Islet precursor cell (in vitro differentiated cells): ENCODE results near the gene NOX5.
"Not testable (repeated sequence)": the region's sequence is repeated elsewhere in the genome, so short reads cannot be mapped to it uniquely, and the experiment has no call there.

Experiments
- DNase-seq: peaks from one replicate; pipeline ENCODE4 v3.0.0-alpha.2; 2018

The NOX5 gene

GRCh38 chr15:69060744-69061143 is 46.2 kb downstream of the NOX5 start:
- peak; percentile 18 for DNase-seq

GRCh38 chr15:69061414-69061842 is 46.9 kb downstream of the NOX5 start:
- no peak for DNase-seq

- peak; percentile 46 for DNase-seq
These were observed 50.2 kb downstream of the NOX5 start for GRCh38 chr15:69064649-69065048.

GRCh38 chr15:69066007-69066995 is 51.8 kb downstream of the NOX5 start:
- peak; percentile 16 for DNase-seq

- DNase-seq, result peak; percentile 29
These were observed 52.8 kb downstream of the NOX5 start for GRCh38 chr15:69067296-69067695.

- peak; percentile 18 for DNase-seq
These were observed 53.7 kb downstream of the NOX5 start for GRCh38 chr15:69068157-69068556.

GRCh38 chr15:69069290-69069689 is 54.8 kb downstream of the NOX5 start:
- not testable (repeated sequence) for DNase-seq

- peak; percentile 7 for DNase-seq
These were observed 55.5 kb downstream of the NOX5 start for GRCh38 chr15:69069996-69070395.

GRCh38 chr15:69070396-69070795 is 55.9 kb downstream of the NOX5 start:
- DNase-seq, result peak; percentile 2

- peak; percentile 25 for DNase-seq
These were observed 56.8 kb downstream of the NOX5 start for GRCh38 chr15:69071260-69071659.

GRCh38 chr15:69072906-69073305 is 58.4 kb downstream of the NOX5 start:
- peak; percentile 34 for DNase-seq

- peak; percentile 89 for DNase-seq
These were observed 59.7 kb downstream of the NOX5 start for GRCh38 chr15:69074001-69074842.

- no peak for DNase-seq
These were observed 60.3 kb downstream of the NOX5 start for GRCh38 chr15:69074843-69075224.

GRCh38 chr15:69075440-69075839 is 60.9 kb downstream of the NOX5 start:
- no peak for DNase-seq

- no peak for DNase-seq
These were observed 62.3 kb downstream of the NOX5 start for GRCh38 chr15:69076756-69077155.

GRCh38 chr15:69078638-69079037 is 64.1 kb downstream of the NOX5 start:
- no peak for DNase-seq

- DNase-seq, result peak; percentile 88
These were observed 66.1 kb downstream of the NOX5 start for GRCh38 chr15:69080295-69081248.

GRCh38 chr15:69081310-69082004 is 67.0 kb downstream of the NOX5 start:
- peak; percentile 94 for DNase-seq

GRCh38 chr15:69082021-69082502 is 67.6 kb downstream of the NOX5 start:
- peak; percentile 64 for DNase-seq

- no peak for DNase-seq
These were observed 68.1 kb downstream of the NOX5 start for GRCh38 chr15:69082554-69082953.

- DNase-seq, result no peak
These were observed 70.0 kb downstream of the NOX5 start for GRCh38 chr15:69084404-69085030.
